Stimulated activated naive CD4-positive, alpha-beta T cell treated with Interleukin-2 at 50 U/mL for 16 hours (primary cell): ENCODE data around the gene RPP40.
"Not testable (repeated sequence)": the region's sequence is repeated elsewhere in the genome, so short reads cannot be mapped to it uniquely, and the experiment has no call there.

Experiments
- DNase-seq: peaks from one replicate; lab custom pipeline; 2025; lab: John Stamatoyannopoulos, UW

RPP40 gene

DNA sequence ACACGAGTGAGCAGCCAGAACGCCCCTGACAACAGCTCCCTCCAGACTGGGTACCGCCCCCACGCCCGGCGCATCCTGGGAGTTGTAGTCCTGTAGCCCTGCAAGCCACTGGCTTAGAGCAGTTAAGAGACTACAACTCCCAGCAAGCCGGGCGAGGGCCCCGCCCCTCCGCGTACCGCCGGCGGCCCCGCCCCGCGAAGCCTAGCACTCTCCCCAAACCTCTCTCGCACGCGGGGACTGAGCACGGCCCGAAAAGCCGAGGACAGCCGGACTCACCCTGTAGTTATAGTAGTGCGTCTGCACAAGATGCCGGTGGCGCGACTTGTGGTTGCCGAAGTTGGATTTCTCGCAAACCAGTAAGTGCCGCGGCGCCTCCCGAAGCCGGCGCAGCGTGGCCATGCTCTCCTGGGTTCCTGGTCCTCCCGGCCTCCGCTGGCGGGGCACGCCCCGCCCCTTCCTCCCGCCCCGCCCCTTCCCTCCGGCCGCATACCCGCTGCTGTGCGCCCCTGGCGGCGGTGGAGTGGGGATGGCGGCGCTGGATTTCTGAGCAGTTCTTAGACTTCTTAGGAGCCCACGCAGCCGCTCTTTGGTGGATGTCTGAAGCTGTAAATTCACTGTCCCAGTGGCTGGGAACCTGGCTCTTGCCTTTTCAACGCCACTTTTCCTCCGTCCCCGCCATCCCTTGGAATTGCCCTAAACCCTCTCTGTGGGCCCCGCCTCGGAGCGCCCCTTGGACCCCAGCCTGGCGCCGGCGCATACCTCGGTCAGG is at the start of gene RPP40:
TSS of gene RPP40 (minus strand) at position 434 of the 769 bp plus-strand sequence. CDS start at position 399, 35 bp downstream.
- peak; percentile 97 for DNase-seq

GRCh38 chr6:5053038-5053437 is 49.2 kb upstream of the RPP40 start:
- DNase-seq: no peak

DNA sequence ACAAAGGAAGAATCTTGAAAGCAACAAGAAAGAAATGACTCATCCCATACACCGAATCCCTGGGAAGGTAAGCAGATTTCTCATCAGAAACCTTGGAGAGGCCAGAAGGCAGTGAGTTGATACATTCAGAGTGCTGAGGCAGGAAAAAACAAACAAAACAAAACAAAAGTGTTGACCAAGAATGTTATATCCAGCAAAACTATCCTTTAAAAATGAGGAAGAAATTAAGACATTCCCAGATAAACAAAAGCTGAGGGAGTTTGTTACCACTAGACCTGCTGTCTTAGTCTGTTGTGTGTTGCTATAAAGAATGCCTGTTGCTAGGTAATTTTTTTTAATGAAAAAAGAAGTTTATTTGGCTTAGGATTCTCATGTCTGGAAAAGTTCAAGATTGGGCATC is 47.6 kb upstream of the RPP40 start:
- no peak for DNase-seq

GRCh38 chr6:5050009-5050408 is 46.2 kb upstream of the RPP40 start:
- DNase-seq: no peak

GRCh38 chr6:5046430-5046829 is 42.6 kb upstream of the RPP40 start:
- no peak for DNase-seq

DNA sequence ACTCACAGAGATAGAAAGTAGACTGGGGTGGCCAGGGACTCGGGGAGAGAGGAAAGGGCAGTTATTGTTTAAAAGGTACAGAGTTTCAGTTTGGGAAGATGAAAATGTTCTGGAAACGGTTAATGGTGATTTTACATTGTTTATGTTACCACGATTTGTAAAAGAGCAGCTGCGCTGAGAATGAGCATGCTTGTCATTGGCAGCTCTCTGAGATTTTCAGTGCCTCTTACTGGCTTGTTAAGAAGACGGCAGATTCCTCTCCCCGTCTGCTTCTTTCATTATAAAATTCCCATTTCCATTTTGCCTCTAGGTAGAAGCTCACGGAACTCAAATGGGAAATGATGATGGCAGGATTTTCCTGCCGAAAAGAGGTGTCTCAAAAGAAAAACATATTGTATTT is 41.6 kb upstream of the RPP40 start:
- DNase-seq: no peak

DNA sequence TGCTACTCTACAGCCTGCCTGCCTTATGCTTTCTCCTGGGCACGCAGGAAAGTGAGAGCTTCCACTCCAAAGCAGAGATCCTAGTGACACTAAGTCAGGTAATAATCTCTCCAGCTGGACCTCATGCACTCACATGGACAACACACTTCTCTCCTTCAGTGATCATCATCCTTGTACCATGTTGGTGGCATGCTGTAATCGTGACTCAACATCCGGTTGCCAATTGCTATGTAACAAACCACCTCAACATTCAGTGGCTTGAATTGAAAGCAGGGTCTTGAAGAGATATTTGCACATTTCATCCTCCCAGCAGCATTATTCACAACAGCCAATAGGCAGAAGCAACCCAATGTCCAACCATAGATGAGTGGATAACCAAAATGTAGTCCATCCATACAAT is 41.0 kb upstream of the RPP40 start:
- no peak for DNase-seq

DNA sequence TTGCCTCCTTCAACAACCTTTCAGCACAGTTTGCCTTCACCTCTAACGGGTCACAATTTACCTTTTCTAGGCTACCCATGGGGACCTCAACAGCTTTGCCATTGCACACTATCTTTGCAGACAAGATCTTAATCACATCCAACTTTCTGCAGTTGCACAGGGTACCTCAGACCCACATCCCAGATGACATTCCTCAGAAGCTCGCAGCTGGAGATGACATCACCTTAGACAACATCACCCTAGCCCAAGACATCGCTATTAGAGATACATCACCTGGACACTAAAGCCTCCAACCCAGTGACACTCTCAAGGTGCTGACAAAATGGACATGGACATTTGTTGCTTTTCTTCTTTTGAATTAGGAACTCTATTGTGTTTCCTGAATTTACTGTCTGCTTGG is 38.6 kb upstream of the RPP40 start:
- no peak for DNase-seq

GRCh38 chr6:5041955-5042354 is 38.1 kb upstream of the RPP40 start:
- DNase-seq: no peak

DNA sequence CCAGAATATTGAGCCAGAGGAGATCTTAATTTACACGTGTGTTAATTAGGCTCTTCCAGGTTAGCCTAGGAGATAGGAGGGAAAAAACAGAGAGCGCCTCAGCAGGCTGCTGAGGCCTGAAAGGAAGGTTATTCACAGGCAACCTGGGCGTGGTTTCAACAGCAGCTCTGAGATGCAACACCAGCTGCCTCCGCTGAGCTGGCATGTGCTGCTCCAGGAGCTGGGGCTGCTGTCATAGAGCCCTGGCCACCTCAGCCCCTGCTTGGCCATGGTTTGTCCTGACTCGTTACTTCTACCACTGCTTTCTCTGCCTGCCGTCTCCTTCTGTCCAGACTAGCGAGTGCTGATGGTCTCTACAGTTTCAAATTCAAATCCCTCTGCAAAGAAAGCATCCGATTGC is 32.4 kb upstream of the RPP40 start:
- DNase-seq: no peak

DNA sequence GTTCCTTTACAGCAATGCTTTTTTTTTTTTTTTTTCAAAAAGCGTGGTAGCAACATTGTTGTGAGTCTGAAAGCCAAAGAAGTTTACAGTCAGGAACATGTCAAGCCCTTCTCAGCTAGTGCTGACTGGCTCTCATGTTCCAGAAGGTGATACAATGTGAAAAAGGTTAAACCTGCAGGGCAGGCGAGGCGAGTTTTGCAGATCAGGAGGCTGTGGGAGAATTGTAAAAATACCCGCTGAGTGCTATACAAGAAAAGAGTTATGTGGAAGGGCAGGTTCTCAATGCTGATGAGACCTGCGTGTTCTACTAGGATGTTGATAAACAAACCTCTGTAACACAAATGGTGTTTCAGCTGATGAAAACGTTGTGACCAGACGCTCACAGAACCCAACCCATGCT is 30.9 kb upstream of the RPP40 start:
- DNase-seq: no peak

DNA sequence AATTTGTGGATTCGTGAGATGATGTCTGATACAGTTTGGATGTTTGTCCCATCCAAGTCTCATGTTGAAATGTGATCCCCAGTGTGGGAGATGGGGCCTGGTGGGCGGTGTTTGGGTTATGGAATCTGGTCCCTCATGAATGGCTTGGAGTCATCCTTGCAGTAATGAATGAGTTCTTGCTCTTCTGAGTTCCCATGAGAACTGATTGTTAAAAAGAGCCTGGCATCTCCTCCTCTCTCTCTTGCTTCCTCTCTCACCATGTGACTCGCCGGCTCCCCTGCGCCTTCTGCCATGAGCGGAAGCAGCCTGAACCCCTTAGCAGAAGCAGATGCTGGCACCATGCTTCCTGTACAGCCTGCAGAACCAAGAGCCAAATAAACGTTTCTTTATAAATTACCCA is 30.5 kb upstream of the RPP40 start:
- no peak for DNase-seq

- not testable (repeated sequence) for DNase-seq
Measured at GRCh38 chr6:5033214-5033904, 29.5 kb upstream of the RPP40 start.

- not testable (repeated sequence) for DNase-seq
Measured at GRCh38 chr6:5032706-5033105, 28.9 kb upstream of the RPP40 start.

DNA sequence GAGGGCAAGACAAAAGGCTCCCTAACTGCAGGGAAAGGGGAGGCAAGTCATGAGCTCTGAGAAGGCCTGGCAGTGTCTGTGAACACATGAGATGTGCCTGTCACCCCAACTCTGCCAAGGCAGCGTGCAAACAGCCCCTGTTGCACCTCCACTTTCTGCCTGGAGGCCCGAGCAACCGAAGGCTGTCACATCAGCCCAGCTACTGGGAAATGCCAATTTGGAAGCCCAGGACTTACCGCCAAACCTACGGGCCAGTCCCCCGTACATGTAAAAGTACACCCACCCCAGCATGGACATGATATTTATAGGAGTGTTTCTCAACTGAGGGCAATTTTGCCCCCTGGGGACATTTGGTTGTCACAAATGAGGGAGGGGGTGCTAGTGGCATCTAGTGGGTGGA is 27.3 kb upstream of the RPP40 start:
- DNase-seq: no peak

- peak; percentile 61 for DNase-seq
Measured at GRCh38 chr6:5030596-5031136, 26.8 kb upstream of the RPP40 start.

GRCh38 chr6:5029609-5030008 is 25.8 kb upstream of the RPP40 start:
- DNase-seq: no peak

- DNase-seq: no peak
Measured at GRCh38 chr6:5028921-5029320, 25.1 kb upstream of the RPP40 start.

GRCh38 chr6:5028301-5028700 is 24.5 kb upstream of the RPP40 start:
- DNase-seq: no peak

GRCh38 chr6:5025911-5026819 is 22.3 kb upstream of the RPP40 start:
- no peak for DNase-seq

DNA sequence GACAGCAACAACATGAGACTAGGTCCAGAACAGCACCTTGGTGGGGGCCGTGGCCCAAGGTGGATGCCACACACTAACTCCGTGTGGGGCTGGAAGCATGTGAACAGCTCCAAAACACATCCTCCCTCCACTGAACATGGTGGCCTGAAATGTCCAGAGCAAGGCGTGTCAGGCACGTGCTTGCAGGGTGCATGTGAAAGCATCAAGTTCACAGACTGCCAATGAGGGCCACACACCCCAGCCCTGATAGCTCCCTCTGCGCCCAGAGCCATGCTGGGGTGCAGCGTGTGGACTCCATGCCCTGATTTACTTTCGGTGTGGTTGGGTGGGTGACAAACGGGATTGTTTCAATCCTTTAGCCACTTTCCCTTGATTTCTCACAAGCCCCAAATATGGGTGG is 20.1 kb upstream of the RPP40 start:
- DNase-seq: no peak

- no peak for DNase-seq
Measured at GRCh38 chr6:5020142-5020541, 16.3 kb upstream of the RPP40 start.
